IPS-NIHi7 (cell line): Measurements from ENCODE around the gene ZNF554.
"Not testable (repeated sequence)": the region's sequence is repeated elsewhere in the genome, so short reads cannot be mapped to it uniquely, and the experiment has no call there.

ENCODE experiments used
- DNase-seq: peaks from one replicate; pipeline ENCODE4 v3.0.0; 2012; ENCODE audit warnings: mixed read lengths; ENCODE audit errors: extremely low spot score

Gene ZNF554

GRCh38 chr19:2867025-2867991 is 47.6 kb downstream of the ZNF554 start, which contains the start of gene ZNF556:
ZNF556 (plus strand) TSS chr19:2867335; CDS start chr19:2867422, 87 bp downstream.
- DNase-seq = peak; percentile 14

- DNase-seq = no peak
These were observed 50.0 kb downstream of the ZNF554 start for GRCh38 chr19:2869618-2870017.

DNA sequence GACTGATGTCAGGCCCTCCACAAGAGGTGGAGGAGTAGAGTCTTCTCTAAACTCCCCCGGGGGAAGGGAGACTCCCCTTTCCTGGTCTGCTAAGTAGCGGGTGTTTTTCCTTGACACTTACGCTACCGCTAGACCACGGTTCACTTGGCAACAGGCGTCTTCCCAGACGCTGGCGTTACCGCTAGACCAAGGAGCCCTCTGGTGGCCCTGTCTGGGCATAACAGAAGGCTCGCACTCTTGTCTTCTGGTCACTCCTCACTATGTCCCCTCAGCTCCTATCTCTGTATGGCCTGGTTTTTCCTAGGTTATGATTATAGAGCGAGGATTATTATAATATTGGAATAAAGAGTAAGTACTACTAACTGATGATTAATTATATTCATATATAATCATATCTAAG is 52.5 kb downstream of the ZNF554 start:
- DNase-seq = not testable (repeated sequence)

DNA sequence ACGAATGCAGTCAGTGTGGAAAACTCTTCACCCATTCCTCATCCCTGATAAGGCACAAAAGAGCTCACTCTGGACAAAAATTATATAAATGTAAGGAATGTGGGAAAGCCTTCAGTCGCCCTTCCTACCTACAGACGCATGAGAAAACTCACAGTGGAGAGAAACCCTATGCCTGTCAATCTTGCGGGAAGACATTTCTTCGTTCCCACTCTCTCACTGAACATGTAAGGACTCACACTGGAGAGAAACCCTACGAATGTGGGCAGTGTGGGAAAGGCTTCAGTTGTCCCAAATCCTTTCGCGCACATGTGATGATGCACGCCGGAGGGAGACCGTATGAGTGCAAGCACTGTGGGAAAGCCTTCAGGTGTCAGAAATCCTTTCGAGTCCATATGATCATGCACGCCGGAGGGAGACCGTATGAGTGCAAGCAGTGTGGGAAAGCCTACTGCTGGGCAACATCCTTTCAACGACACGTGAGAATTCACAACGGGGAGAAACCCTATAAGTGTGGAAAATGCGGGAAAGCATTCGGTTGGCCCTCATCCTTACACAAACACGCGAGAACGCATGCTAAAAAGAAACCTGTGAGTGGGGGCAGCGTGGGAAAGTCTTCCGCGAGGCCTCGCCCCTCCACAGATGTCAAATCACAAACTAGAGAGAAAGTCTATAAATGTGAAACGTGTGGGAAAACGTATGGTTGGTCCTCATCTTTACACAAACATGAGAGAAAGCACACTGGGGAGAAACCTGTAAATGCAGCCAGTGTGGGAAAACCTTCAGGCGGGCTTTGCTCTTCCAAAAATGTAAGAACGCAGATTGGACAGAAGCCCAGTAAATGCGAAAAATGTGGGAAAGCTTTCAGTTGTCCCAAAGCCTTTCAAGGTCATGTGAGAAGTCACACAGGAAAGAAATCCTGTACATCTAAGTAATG is 58.0 kb downstream of the ZNF554 start:
- DNase-seq = no peak

DNA sequence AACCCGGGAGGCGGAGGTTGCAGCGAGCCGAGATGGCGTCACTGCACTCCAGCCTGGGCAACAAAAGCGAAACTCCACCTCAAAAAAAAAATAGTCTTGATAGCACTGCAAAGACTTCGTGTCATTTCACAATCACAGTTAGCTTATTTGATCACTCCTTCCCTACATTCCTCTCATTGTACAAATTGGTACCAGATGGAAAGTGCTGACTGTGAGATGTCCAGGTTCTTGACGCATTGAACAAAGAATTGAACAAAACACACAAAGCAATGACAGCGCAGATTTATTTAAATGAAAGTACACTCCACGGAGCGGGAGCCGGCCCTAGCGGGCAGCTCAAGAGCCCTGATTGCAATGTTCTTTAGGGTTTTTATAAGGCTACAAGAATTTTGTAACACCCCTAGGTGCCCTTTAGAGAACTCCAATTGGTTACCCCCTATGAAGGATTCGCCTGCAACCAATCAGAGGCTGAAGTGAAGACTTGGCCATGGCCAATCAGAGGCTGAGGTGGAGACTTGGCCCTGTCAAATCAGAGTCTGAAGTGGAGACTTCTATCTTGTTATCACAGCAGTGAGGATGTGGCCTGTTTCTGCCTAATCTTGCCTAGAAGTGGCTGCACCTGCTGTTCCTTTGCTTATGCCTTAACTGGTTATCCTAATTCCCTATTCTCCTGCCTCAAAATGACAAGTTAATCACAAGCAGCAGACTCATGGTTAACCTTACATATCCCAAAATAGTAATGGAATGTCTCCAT is 64.2 kb downstream of the ZNF554 start:
- no peak for DNase-seq

DNA sequence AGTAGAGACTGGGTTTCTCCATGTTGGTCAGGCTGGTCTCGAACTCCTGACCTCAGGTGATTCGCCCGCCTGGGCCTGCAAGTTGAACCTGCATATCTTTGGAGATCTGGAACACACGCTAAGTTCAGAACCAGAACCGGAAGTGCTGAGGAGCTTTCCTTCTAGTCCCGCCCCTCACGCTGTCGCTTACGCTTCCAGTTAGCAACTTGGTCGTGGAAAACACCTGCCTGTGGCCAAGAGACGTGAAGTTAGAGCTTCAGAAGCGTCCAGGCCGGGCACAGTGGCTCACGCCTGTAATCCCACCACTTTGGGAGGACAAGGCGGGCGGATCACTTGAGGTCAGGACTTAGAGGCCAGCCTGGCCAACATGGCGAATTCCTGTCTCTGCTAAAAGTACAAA is 66.1 kb downstream of the ZNF554 start:
- no peak for DNase-seq
